Measurements from ENCODE around the gene BRMS1L.
A peak's percentile ranks its signal among the peaks of the same experiment; 100 is the strongest.

The BRMS1L gene

GRCh38 chr14:35809597-35809996 lies 16.5 kb upstream of the BRMS1L start:
- DNase-seq (ENCODE audit: low spot score) = no peak
- in situ Hi-C loops (cut with MboI; ENCODE audit: low sequenced_read_pairs, unreplicated experiment) = loop anchor here (25.0 kb wide), 1 partner anchor 372 kb away; no protein-coding TSS in a partner anchor
- no peak for TF ChIP-seq CTCF (IDR thresholded peaks at IDR 0.05; ENCODE audit: borderline replicate concordance, control extremely low read depth, extremely low read depth, insufficient read depth, missing control alignments)

GRCh38 chr14:35810963-35811362 lies 15.2 kb upstream of the BRMS1L start:
- no peak for TF ChIP-seq CTCF (IDR thresholded peaks at IDR 0.05; ENCODE audit: borderline replicate concordance, control extremely low read depth, extremely low read depth, insufficient read depth, missing control alignments)
- in situ Hi-C loops (cut with MboI; ENCODE audit: low sequenced_read_pairs, unreplicated experiment) = loop anchor here (25.0 kb wide), 1 partner anchor 374 kb away; no protein-coding TSS in a partner anchor

GRCh38 chr14:35814371-35815005 lies 11.7 kb upstream of the BRMS1L start:
- peak; percentile 72 for TF ChIP-seq CTCF (IDR thresholded peaks at IDR 0.05; ENCODE audit: borderline replicate concordance, control extremely low read depth, extremely low read depth, insufficient read depth, missing control alignments)
- peak; percentile 53 for DNase-seq (ENCODE audit: low spot score)
- in situ Hi-C loops (cut with MboI; ENCODE audit: low sequenced_read_pairs, unreplicated experiment) = loop anchor here (25.0 kb wide), 1 partner anchor 377 kb away; no protein-coding TSS in a partner anchor

More at GRCh38 chr14:35810963-35811362, 15.2 kb upstream of the BRMS1L start:
- no peak for DNase-seq (ENCODE audit: low spot score)

GRCh38 chr14:35818346-35819115 lies 7.6 kb upstream of the BRMS1L start:
- in situ Hi-C loops (cut with MboI; ENCODE audit: low sequenced_read_pairs, unreplicated experiment) = loop anchor here (25.0 kb wide), 1 partner anchor 381 kb away; no protein-coding TSS in a partner anchor
- TF ChIP-seq CTCF (IDR thresholded peaks at IDR 0.05; ENCODE audit: borderline replicate concordance, control extremely low read depth, extremely low read depth, insufficient read depth, missing control alignments) = peak; percentile 45
- DNase-seq (ENCODE audit: low spot score) = peak; percentile 41

DNA sequence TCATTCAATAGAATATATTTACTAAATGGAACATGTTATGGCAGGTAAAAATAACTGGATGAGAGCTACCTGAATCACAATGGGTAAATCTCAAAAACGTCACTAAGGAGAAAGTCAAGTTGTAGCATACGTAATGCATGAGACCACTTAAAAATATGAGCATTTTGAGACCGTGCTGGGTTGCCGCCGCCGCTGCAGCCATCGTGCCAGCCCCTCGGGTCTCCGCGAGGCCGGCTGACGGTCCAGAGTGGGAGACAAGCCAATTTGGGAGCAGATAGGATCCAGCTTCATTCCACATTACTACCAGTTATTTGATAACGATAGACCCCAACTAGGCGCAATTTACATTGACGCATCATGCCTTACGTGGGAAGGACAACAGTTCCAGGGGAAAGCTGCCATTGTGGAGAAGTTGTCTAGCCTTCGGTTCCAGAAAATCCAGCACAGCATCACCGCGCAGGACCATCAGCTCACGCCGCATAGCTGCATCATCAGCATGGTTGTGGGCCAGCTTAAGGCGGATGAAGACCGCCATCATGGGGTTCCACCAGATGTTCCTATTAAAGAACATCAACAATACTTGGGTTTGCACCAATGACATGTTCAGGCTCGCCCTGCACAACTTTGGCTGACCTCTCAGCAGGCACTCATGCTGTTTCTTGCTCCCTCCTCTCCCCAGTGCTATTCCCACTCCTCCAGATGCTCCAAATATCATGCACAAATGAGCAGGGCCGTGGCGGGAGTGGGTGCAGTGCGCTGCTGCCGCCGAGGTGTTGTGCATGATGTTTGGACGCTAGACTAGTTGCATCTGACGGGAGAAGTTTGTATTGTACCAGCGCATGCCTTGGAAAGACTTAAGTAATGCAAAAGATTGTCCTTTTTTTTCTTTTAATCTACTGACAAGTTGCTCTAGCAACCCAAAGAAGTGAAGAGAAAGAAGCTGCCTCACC lies 6.3 kb upstream of the BRMS1L start:
- no peak for TF ChIP-seq CTCF (IDR thresholded peaks at IDR 0.05; ENCODE audit: borderline replicate concordance, control extremely low read depth, extremely low read depth, insufficient read depth, missing control alignments)
- no peak for DNase-seq (ENCODE audit: low spot score)
- in situ Hi-C loops (cut with MboI; ENCODE audit: low sequenced_read_pairs, unreplicated experiment) = loop anchor here (25.0 kb wide), 1 partner anchor 383 kb away; no protein-coding TSS in a partner anchor
